Right lobe of liver (tissue), 6 donors: Measurements from ENCODE around the gene BICC1. TPM values are rescaled to one million over a fixed set of nuclear protein-coding genes. Genes with fewer than 3 reads are reported as not detected.

ENCODE experiments used
- ATAC-seq, 4 donors: fragments of 200-7000 bp; cut with Tn5 transposase; one replicate each; pipeline ENCODE4 v1.9.1; 2020; ENCODE audit warnings: mild to moderate bottlenecking in 4 of 4, moderate library complexity in 4 of 4
- DNase-seq, 3 donors: peaks; one replicate each; pipeline ENCODE4 v3.0.0-alpha.2; 2020
- H3K27ac ChIP-seq, 3 donors: fragments of 200-600 bp; one replicate each; pipeline ENCODE4 v1.8.0; 2022
- H3K27me3 ChIP-seq, 2 donors: fragments of 200-600 bp; one replicate each; pipeline ENCODE4 v1.8.0; 2022
- H3K36me3 ChIP-seq, 4 donors: fragments of 200-600 bp; sonication (generic) in 1 of 4; one replicate each; pipeline versions ENCODE4 v1.5.1 to v1.8.0; 2017 to 2022; ENCODE audit warnings: control low read depth in 1 of 4
- H3K4me1 ChIP-seq, 4 donors: fragments of 200-600 bp; sonication (generic) in 1 of 4; one replicate each; pipeline versions ENCODE4 v1.5.1 to v1.8.0; 2017 to 2022; ENCODE audit warnings: control low read depth in 1 of 4
- H3K4me3 ChIP-seq, 3 donors: fragments of 200-600 bp; one replicate each; pipeline ENCODE4 v1.8.0; 2022
- H3K9me3 ChIP-seq, 4 donors: fragments of 200-600 bp; sonication (generic) in 1 of 4; one replicate each; pipeline versions ENCODE4 v1.5.1 to v1.8.0; 2017 to 2022; ENCODE audit warnings: control low read depth in 1 of 4
- CTCF ChIP-seq, 4 donors: fragments of 200-600 bp in 3 of 4; fragments of 450-650 bp in 1 of 4; IDR thresholded peaks; one replicate each; pipeline versions ENCODE4 v1.5.1 to v1.8.0; 2016 to 2022; ENCODE audit warnings: antibody characterized with exemption in 4 of 4, mild to moderate bottlenecking in 2 of 4
- POLR2A ChIP-seq: fragments of 450-650 bp; IDR thresholded peaks from one replicate; pipeline ENCODE4 v1.6.1; 2017; ENCODE audit warnings: antibody characterized with exemption, mild to moderate bottlenecking
- WGBS: methylation state at CpG from one replicate; pipeline ENCODE4 v1.1.6; 2018; ENCODE audit warnings: low coverage, low lambda C conversion rate; ENCODE audit not compliant: insufficient coverage; ENCODE audit errors: missing lambda C conversion rate; 5-methylcytosine and 5-hydroxymethylcytosine counted together
- intact Hi-C, 2 donors: fragments of 100-400 bp; cut with DNase I; formaldehyde crosslinking; loops; one replicate each; pipeline versions ENCODE4 v1.11.2 to v1.14.1; 2022
- total RNA-seq, 6 experiments: library from RNA; depleted of rRNA in 2 of 6; stranded (reverse); fragments of >200 nt in 2 of 6; fragmentation: NEBNext Ultra II Directional in 3 of 6; extraction: Animal tissue kit (Norgen Biotek cat#: 25700) in 3 of 6; gene quantifications; one replicate each; pipeline versions ENCODE4 v1.1.0 to v1.2.4, GENCODE V29; 2016 to 2023
- donor health status: DM: no; HTN: yes; CAD: no.
- donor health status: DM: no; HTN: no; CAD: no.
- donor health status: DM: no; HTN: no; CAD: no.
- donor health status: DM: no; HTN: yes; CAD: no.
- donor health status: DM: no; HTN: yes; CAD: no.

Gene BICC1
- total RNA-seq, 6 experiments from 2014 or later: 1.2 to 9.0 (median 2.3) TPM

DNA sequence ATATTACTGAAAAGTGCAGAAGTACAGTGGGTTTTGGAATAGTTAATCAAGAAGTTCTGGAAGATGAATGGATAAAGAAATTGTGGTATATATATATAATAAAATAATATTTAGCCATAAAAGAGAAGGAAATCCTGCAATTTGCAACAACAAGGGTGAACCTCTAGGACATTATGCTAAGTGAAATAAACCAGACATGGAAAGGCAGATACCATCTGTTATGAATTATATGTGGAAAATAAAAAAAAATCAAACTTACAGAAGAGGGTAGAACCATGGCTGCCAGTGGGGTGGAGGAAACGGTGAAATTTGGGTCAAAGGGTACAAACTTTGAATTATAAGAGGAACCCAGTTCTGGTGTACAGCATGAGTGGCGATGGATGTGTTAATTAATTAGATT is 162.6 kb downstream of the BICC1 start:
- TF ChIP-seq POLR2A: no peak
- TF ChIP-seq CTCF (IDR thresholded peaks at IDR 0.05): no peak
- no peak for DNase-seq
- no peaks in the 10 kb centered on the region for H3K27me3 ChIP-seq
- H3K4me3 ChIP-seq: no peak overlapping the region
- H3K36me3 ChIP-seq: no peaks in the 10 kb centered on the region
- WGBS: 90% methylated on average over 2 of the region's 2 CpGs
- intact Hi-C loops: no loop called here
- H3K9me3 ChIP-seq: no peaks in the 10 kb centered on the region
- H3K4me1 ChIP-seq: no peaks in the 10 kb centered on the region
- no peak for ATAC-seq
- H3K27ac ChIP-seq: no peak overlapping the region

DNA sequence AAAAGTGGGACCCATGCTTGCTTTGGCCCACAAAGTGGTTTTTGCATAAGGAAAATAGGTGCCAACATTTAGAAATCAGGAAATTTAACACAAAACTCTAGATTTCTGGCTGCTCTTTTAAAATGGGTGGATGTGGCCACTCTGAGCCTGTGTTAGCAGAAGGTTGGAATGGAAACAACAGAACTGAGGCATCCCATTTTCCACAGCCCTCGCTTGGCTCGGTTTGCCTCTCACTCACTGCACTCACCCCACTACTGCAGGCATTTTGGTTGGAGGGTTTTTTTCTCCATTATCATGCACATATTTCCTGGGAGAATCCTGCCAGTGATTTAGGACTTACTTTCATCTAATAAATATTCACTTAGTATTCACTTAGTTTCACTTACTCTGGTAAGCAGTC is 178.9 kb downstream of the BICC1 start:
- WGBS: 80% methylated on average over 2 of the region's 2 CpGs
- Histone ChIP-seq H3K9me3 (no peaks in the 10 kb centered on the region), H3K4me3 (no peak overlapping the region), H3K36me3 (no peaks in the 10 kb centered on the region), H3K4me1 (no peaks in the 10 kb centered on the region), H3K27me3 (no peaks in the 10 kb centered on the region), H3K27ac (no peak overlapping the region)
- DNase-seq: no peak
- no peak for TF ChIP-seq CTCF (IDR thresholded peaks at IDR 0.05)
- TF ChIP-seq POLR2A: no peak
- no peak for ATAC-seq
- intact Hi-C loops: no loop called here

- WGBS: 77% methylated on average over 2 of the region's 2 CpGs
- ATAC-seq: no peak
- H3K36me3 ChIP-seq: no peaks in the 10 kb centered on the region
- DNase-seq: no peak
- intact Hi-C loops: no loop called here
- no peak for TF ChIP-seq CTCF (IDR thresholded peaks at IDR 0.05)
- TF ChIP-seq POLR2A: no peak
- H3K27me3 ChIP-seq: no peaks in the 10 kb centered on the region
- H3K4me3 ChIP-seq: no peak overlapping the region
- H3K4me1 ChIP-seq: no peaks in the 10 kb centered on the region
- no peak overlapping the region for H3K27ac ChIP-seq
- no peaks in the 10 kb centered on the region for H3K9me3 ChIP-seq
These were observed 181.2 kb downstream of the BICC1 start for GRCh38 chr10:58693919-58694318.

DNA sequence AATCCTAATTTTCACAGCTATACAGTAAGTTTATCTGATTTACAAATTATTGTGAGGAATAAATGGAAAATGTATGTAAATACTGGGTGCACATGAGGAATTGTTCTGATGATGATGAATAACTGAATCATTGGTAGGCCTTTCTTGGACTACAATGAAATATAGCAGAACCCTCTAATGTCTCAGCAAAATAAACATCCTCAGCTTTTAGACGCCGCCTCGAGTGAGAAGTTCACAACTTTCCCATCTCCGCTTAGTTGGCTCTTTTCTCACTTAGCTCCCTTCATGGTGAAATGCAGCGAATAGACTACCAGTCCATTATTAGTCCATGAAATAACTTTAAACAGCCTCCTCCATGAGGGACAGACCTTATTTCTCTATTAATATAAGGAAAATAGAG is 182.3 kb downstream of the BICC1 start:
- TF ChIP-seq POLR2A: no peak
- no peak for TF ChIP-seq CTCF (IDR thresholded peaks at IDR 0.05)

DNA sequence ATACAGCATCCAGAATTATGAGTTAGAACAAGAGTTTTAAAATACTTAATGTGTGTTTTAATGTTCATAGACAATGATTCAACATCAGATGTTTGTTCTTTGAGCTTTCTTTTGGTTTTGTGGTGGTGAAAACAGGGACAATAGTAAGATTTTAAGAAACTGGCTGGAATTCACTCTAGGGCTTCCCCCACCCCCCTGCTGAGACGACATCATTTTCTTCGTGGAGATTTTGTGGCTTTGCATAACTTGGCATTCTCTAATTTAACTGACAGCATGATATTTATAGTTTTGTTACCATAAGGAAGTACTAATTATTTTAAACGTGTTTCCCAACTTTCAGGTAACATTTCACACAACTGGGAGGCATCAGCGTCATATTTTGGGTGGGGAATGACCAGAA is 184.1 kb downstream of the BICC1 start:
- DNase-seq (no peak), ATAC-seq (no peak)
- 24% methylated on average over 4 of the region's 4 CpGs for WGBS
- no peak for TF ChIP-seq POLR2A
- no peak for TF ChIP-seq CTCF (IDR thresholded peaks at IDR 0.05)
- no peak overlapping the region for H3K4me3 ChIP-seq
- no peaks in the 10 kb centered on the region for H3K4me1 ChIP-seq
- intact Hi-C loops: no loop called here
- H3K27me3 ChIP-seq: no peaks in the 10 kb centered on the region
- no peaks in the 10 kb centered on the region for H3K9me3 ChIP-seq
- no peaks in the 10 kb centered on the region for H3K36me3 ChIP-seq
- H3K27ac ChIP-seq: no peak overlapping the region

More for the DNA sequence above, 182.3 kb downstream of the BICC1 start:
- no peak for ATAC-seq
- no peak overlapping the region for H3K27ac ChIP-seq
- no peaks in the 10 kb centered on the region for H3K36me3 ChIP-seq
- no peaks in the 10 kb centered on the region for H3K4me1 ChIP-seq
- no peak overlapping the region for H3K4me3 ChIP-seq
- H3K27me3 ChIP-seq: no peaks in the 10 kb centered on the region
- intact Hi-C loops: no loop called here
- WGBS: 72% methylated on average over 4 of the region's 5 CpGs
- no peaks in the 10 kb centered on the region for H3K9me3 ChIP-seq
- no peak for DNase-seq
